Kidney epithelial cell (primary cell): Measurements from ENCODE around the gene TOR1AIP2. TPM values are rescaled to one million over a fixed set of nuclear protein-coding genes. Genes with fewer than 3 reads are reported as not detected.

ENCODE experiments used
- DNase-seq: peaks from one replicate; pipeline ENCODE4 v3.0.0-alpha.2; 2010; ENCODE audit warnings: low read depth
- H3K27me3 ChIP-seq: 2 replicates; pipeline ENCODE4 v1.6.0; 2011; ENCODE audit warnings: low read length; ENCODE audit not compliant: control insufficient read depth, insufficient read depth
- H3K36me3 ChIP-seq: 2 replicates; pipeline ENCODE4 v1.5.1; 2011; ENCODE audit warnings: low read length; ENCODE audit not compliant: control insufficient read depth, insufficient read depth
- H3K4me3 ChIP-seq: 2 replicates; pipeline ENCODE4 v1.5.1; 2011; ENCODE audit warnings: low read depth, mild to moderate bottlenecking, control low read depth, low read length
- CTCF ChIP-seq: IDR thresholded peaks from 2 replicates; pipeline ENCODE4 v1.5.1; 2011; ENCODE audit warnings: mild to moderate bottlenecking, moderate library complexity, low read length, control low read depth, inconsistent platforms; ENCODE audit not compliant: insufficient read depth, poor library complexity, severe bottlenecking
- total RNA-seq: library from RNA; depleted of rRNA; stranded (reverse); fragments of >200 nt; gene quantifications from 2 replicates; pipeline ENCODE4 v1.2.3, GENCODE V29; 2015

TOR1AIP2 gene
- 52.9 and 64.1 TPM in 2 replicates for total RNA-seq

- peak; percentile 29 for DNase-seq
- TF ChIP-seq CTCF = no peak
- no peaks in the 10 kb centered on the region for H3K36me3 ChIP-seq
- no peaks in the 10 kb centered on the region for H3K27me3 ChIP-seq
- H3K4me3 ChIP-seq = peak within 1 kb of the TSS; percentile 89
Measured at GRCh38 chr1:179877586-179878265, at the start of gene TOR1AIP2. TSS of gene TOR1AIP2 (minus strand) at chr1:179877803. CDS start at chr1:179852665, 25,138 bp downstream.

GRCh38 chr1:179926850-179927205 lies 49.2 kb upstream of the TOR1AIP2 start:
- no peak for TF ChIP-seq CTCF
- no peak overlapping the region for H3K4me3 ChIP-seq
- DNase-seq = no peak
- no peaks in the 10 kb centered on the region for H3K27me3 ChIP-seq
- H3K36me3 ChIP-seq = no peaks in the 10 kb centered on the region

GRCh38 chr1:179925922-179926849 lies 48.6 kb upstream of the TOR1AIP2 start:
- TF ChIP-seq CTCF = no peak
- H3K4me3 ChIP-seq = no peak overlapping the region
- H3K27me3 ChIP-seq = no peaks in the 10 kb centered on the region
- peak; percentile 5 for DNase-seq
- no peaks in the 10 kb centered on the region for H3K36me3 ChIP-seq

- H3K4me3 ChIP-seq = no peak overlapping the region
- H3K36me3 ChIP-seq = no peaks in the 10 kb centered on the region
- H3K27me3 ChIP-seq = no peaks in the 10 kb centered on the region
- DNase-seq = no peak
- no peak for TF ChIP-seq CTCF
Measured at GRCh38 chr1:179925302-179925701, 47.7 kb upstream of the TOR1AIP2 start.

GRCh38 chr1:179924268-179924667 lies 46.7 kb upstream of the TOR1AIP2 start:
- H3K27me3 ChIP-seq = no peaks in the 10 kb centered on the region
- DNase-seq = no peak
- H3K36me3 ChIP-seq = no peaks in the 10 kb centered on the region
- no peak for TF ChIP-seq CTCF
- H3K4me3 ChIP-seq = no peak overlapping the region
